ENCODE results near the gene GOLIM4. TPM values are rescaled to one million over a fixed set of nuclear protein-coding genes. Genes with fewer than 3 reads are reported as not detected.

Gene GOLIM4
- total and polyA plus RNA-seq, 2 of the 13 experiments (the other 11 are each of a cell fraction or from before 2014, with no cell fraction given) = 10.9 to 47.7 TPM

GRCh38 chr3:168087539-168087938 lies 8.2 kb downstream of the GOLIM4 start:
- intact Hi-C loops (cut with micrococcal nuclease; ENCODE audit: unreplicated experiment) = no loop called here
- ChIA-PET CTCF (ENCODE audit: low intra/inter-chr PET ratio, low total read pairs) (interaction anchor here (1.6 kb wide), 1 partner anchor 40 kb away, joined by 5 read pairs; no protein-coding TSS in a partner anchor), POLR2A (interaction anchor here (1.1 kb wide), 1 partner anchor 9 kb away, joined by 3 read pairs; no protein-coding TSS in a partner anchor)
- H3K4me3 ChIP-seq (replicated peaks in 1 of 3; ENCODE audit: insufficient read depth in 1 of 3, low read depth in 2 of 3, low read length in 3 of 3) = no peak overlapping the region
- no peaks in the 10 kb centered on the region; the same call in 1 of the 2 replicates for H4K20me1 ChIP-seq (ENCODE audit: insufficient read depth, low read length)
- H3K27ac ChIP-seq (ENCODE audit: extremely low read length, insufficient read depth, low read length) = no peak overlapping the region
- no peak for TF ChIP-seq KLF12 (CRISPR knock-in tag; IDR thresholded peaks at IDR 0.05; ENCODE audit: borderline replicate concordance)
- TF ChIP-seq BHLHE40 (IDR thresholded peaks at IDR 0.05; ENCODE audit: low read length) = no peak
- TF ChIP-seq, protein P1, sequence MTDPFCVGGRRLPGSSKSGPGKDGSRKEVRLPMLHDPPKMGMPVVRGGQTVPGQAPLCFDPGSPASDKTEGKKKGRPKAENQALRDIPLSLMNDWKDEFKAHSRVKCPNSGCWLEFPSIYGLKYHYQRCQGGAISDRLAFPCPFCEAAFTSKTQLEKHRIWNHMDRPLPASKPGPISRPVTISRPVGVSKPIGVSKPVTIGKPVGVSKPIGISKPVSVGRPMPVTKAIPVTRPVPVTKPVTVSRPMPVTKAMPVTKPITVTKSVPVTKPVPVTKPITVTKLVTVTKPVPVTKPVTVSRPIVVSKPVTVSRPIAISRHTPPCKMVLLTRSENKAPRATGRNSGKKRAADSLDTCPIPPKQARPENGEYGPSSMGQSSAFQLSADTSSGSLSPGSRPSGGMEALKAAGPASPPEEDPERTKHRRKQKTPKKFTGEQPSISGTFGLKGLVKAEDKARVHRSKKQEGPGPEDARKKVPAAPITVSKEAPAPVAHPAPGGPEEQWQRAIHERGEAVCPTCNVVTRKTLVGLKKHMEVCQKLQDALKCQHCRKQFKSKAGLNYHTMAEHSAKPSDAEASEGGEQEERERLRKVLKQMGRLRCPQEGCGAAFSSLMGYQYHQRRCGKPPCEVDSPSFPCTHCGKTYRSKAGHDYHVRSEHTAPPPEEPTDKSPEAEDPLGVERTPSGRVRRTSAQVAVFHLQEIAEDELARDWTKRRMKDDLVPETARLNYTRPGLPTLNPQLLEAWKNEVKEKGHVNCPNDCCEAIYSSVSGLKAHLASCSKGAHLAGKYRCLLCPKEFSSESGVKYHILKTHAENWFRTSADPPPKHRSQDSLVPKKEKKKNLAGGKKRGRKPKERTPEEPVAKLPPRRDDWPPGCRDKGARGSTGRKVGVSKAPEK (CRISPR knock-in tag; IDR thresholded peaks at IDR 0.05; ENCODE audit: borderline replicate concordance) = no peak
- no peak for TF ChIP-seq MIER2 (CRISPR knock-in tag; IDR thresholded peaks at IDR 0.05)
- no peak for TF ChIP-seq DMTF1 (CRISPR knock-in tag; IDR thresholded peaks at IDR 0.05)
- no peak for TF ChIP-seq MTF2 (CRISPR knock-in tag; IDR thresholded peaks at IDR 0.05; ENCODE audit: borderline replicate concordance)
- no peak for TF ChIP-seq KDM5A (IDR thresholded peaks at IDR 0.05; ENCODE audit: borderline replicate concordance, low read length)
- no peak for TF ChIP-seq RARG (CRISPR knock-in tag; IDR thresholded peaks at IDR 0.05; ENCODE audit: low read depth)
- no peak for TF ChIP-seq PRMT3 (CRISPR knock-in tag; IDR thresholded peaks at IDR 0.05; ENCODE audit: borderline replicate concordance, low read depth)
- no peak for TF ChIP-seq ZBTB3 (CRISPR knock-in tag; IDR thresholded peaks at IDR 0.05; ENCODE audit: borderline replicate concordance, low read depth)
- TF ChIP-seq ZFP62 (CRISPR knock-in tag; IDR thresholded peaks at IDR 0.05) = no peak
- TF ChIP-seq ZNF44 (CRISPR knock-in tag; IDR thresholded peaks at IDR 0.05) = no peak
- no peak for TF ChIP-seq ZNF644 (CRISPR knock-in tag; IDR thresholded peaks at IDR 0.05; ENCODE audit: low read depth)
- H3K79me2 ChIP-seq (ENCODE audit: insufficient read depth, low read length) = peaks cover 99% of the 10 kb centered on the region
- FAIRE-seq (no peak), ATAC-seq (no peak), DNase-seq (ENCODE audit: low spot score) (no peak)
- BruUV-seq (replicated peaks) = no TSS peak
- H3K36me3 ChIP-seq (replicated peaks in 1 of 2; ENCODE audit: control insufficient read depth in 1 of 2, insufficient read depth in 2 of 2, low read length in 2 of 2) = no peaks in the 10 kb centered on the region
- no peak overlapping the region for H3K9ac ChIP-seq (ENCODE audit: insufficient read depth, low read depth, low read length)
- no peak overlapping the region for H3K4me2 ChIP-seq (ENCODE audit: low read depth, low read length)
- no peak overlapping the region for H2AFZ ChIP-seq (ENCODE audit: low read length)
- H3K27me3 ChIP-seq (ENCODE audit: control insufficient read depth in 1 of 2, insufficient read depth in 2 of 2, low read length in 2 of 2) = no peaks in the 10 kb centered on the region
- WGBS (ENCODE audit: low lambda C conversion rate) = 96% methylated on average over 2 of the region's 2 CpGs
- in situ Hi-C loops (cut with HindIII; ENCODE audit: extremely low pct_ligation_motif_present, low pct_unique_long_range_greater_than_20kb) = no loop called here
- H3K4me1 ChIP-seq (ENCODE audit: insufficient read depth, low read length) = peaks cover 60% of the 10 kb centered on the region
- no peaks in the 10 kb centered on the region for H3K9me3 ChIP-seq (ENCODE audit: low read length)

Measured in HepG2 (cell line).